ENCODE measurements around the gene DCBLD2. TPM values are rescaled to one million over a fixed set of nuclear protein-coding genes. Genes with fewer than 3 reads are reported as not detected.

DCBLD2 gene
- total RNA-seq, 2 donors from 2014 or later, result 26.4 to 151 TPM

GRCh38 chr3:98782824-98783500 lies 118.5 kb downstream of the DCBLD2 start:
- Histone ChIP-seq H3K27ac (peak overlapping the region in 1 of 2 donors; percentile 61), H3K4me1 (replicated peaks) (no peaks in the 10 kb centered on the region), H3K36me3 (no peaks in the 10 kb centered on the region), H3K27me3 (replicated peaks; ENCODE audit: insufficient read depth) (no peaks in the 10 kb centered on the region), H3K9me3 (no peaks in the 10 kb centered on the region), H3K4me3 (no peak overlapping the region)
- intact Hi-C loops (cut with DNase I), result no loop called here
- no peak for DNase-seq (ENCODE audit: low spot score)
- TF ChIP-seq, protein P1, sequence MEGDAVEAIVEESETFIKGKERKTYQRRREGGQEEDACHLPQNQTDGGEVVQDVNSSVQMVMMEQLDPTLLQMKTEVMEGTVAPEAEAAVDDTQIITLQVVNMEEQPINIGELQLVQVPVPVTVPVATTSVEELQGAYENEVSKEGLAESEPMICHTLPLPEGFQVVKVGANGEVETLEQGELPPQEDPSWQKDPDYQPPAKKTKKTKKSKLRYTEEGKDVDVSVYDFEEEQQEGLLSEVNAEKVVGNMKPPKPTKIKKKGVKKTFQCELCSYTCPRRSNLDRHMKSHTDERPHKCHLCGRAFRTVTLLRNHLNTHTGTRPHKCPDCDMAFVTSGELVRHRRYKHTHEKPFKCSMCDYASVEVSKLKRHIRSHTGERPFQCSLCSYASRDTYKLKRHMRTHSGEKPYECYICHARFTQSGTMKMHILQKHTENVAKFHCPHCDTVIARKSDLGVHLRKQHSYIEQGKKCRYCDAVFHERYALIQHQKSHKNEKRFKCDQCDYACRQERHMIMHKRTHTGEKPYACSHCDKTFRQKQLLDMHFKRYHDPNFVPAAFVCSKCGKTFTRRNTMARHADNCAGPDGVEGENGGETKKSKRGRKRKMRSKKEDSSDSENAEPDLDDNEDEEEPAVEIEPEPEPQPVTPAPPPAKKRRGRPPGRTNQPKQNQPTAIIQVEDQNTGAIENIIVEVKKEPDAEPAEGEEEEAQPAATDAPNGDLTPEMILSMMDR (IDR thresholded peaks at IDR 0.05), result no peak
- TF ChIP-seq POLR2A (IDR thresholded peaks at IDR 0.05) (no peak), POLR2AphosphoS5 (IDR thresholded peaks at IDR 0.05) (no peak)
- 79% methylated on average over 8 of the region's 8 CpGs for WGBS

DNA sequence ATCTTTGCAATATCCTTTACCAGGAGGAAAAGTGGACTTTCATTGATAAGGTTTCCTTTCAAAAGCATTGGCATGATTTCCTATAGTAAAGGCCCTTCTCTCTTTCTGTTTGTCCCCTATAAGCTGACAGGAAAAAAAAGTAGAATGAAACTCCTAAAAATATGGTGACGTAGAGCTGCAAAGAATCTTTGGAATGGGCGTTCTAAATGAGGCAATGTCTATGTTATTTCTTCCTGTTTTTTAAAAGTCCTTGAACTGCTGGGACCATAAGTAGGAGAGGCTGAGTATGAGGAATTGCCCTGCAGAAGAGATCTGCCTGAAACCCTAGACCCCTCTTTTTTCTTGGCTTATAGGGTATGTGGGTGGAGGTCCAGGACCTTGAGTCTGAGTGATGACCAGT lies 121.2 kb downstream of the DCBLD2 start:
- no peak overlapping the region for H3K4me3 ChIP-seq
- DNase-seq (ENCODE audit: low spot score), result no peak
- TF ChIP-seq POLR2AphosphoS5 (IDR thresholded peaks at IDR 0.05) (no peak), POLR2A (IDR thresholded peaks at IDR 0.05) (no peak)
- TF ChIP-seq, protein P1 (IDR thresholded peaks at IDR 0.05), result no peak
- no peak overlapping the region for H3K27ac ChIP-seq
- intact Hi-C loops (cut with DNase I), result no loop called here
- WGBS, result 91% methylated on average over 2 of the region's 2 CpGs
- no peaks in the 10 kb centered on the region for H3K36me3 ChIP-seq
- no peaks in the 10 kb centered on the region for H3K9me3 ChIP-seq
- H3K27me3 ChIP-seq (replicated peaks; ENCODE audit: insufficient read depth), result no peaks in the 10 kb centered on the region
- H3K4me1 ChIP-seq (replicated peaks), result no peaks in the 10 kb centered on the region

GRCh38 chr3:98779541-98780335 lies 121.8 kb downstream of the DCBLD2 start:
- Histone ChIP-seq H3K9me3 (no peaks in the 10 kb centered on the region), H3K36me3 (no peaks in the 10 kb centered on the region), H3K27ac (no peak overlapping the region), H3K4me1 (replicated peaks) (no peaks in the 10 kb centered on the region), H3K4me3 (no peak overlapping the region), H3K27me3 (replicated peaks; ENCODE audit: insufficient read depth) (no peaks in the 10 kb centered on the region)
- TF ChIP-seq, protein P1 (IDR thresholded peaks at IDR 0.05), result no peak
- TF ChIP-seq POLR2AphosphoS5 (IDR thresholded peaks at IDR 0.05) (no peak), POLR2A (IDR thresholded peaks at IDR 0.05) (no peak)
- DNase-seq (ENCODE audit: low spot score), result no peak
- WGBS, result 70% methylated on average over 4 of the region's 4 CpGs
- intact Hi-C loops (cut with DNase I), result no loop called here

- 56% methylated on average over 5 of the region's 5 CpGs for WGBS
Observed at GRCh38 chr3:98778852-98779413, 122.6 kb downstream of the DCBLD2 start.

More at GRCh38 chr3:98778852-98779413, 122.6 kb downstream of the DCBLD2 start:
- TF ChIP-seq, protein P1 (IDR thresholded peaks at IDR 0.05), result no peak
- TF ChIP-seq POLR2AphosphoS5 (IDR thresholded peaks at IDR 0.05) (no peak), POLR2A (IDR thresholded peaks at IDR 0.05) (no peak)
- H3K4me3 ChIP-seq, result no peak overlapping the region
- no peaks in the 10 kb centered on the region for H3K4me1 ChIP-seq (replicated peaks)
- DNase-seq (ENCODE audit: low spot score), result peak; percentile 13
- no peaks in the 10 kb centered on the region for H3K36me3 ChIP-seq
- no peaks in the 10 kb centered on the region for H3K9me3 ChIP-seq
- no peak overlapping the region for H3K27ac ChIP-seq
- intact Hi-C loops (cut with DNase I), result no loop called here
- no peaks in the 10 kb centered on the region for H3K27me3 ChIP-seq (replicated peaks; ENCODE audit: insufficient read depth)

Measured in prostate gland (tissue), 2 donors.